ENCODE measurements around the gene C2CD4B. TPM values are rescaled to one million over a fixed set of nuclear protein-coding genes. Genes with fewer than 3 reads are reported as not detected.

Gene C2CD4B
- total and polyA plus RNA-seq, 10 of the 15 experiments (the other 5 are each of a cell fraction or from before 2014, with no cell fraction given): not detected

- TF ChIP-seq ZNF622 (IDR thresholded peaks at IDR 0.05) (no peak), CEBPZ (IDR thresholded peaks at IDR 0.05; ENCODE audit: low read depth, low read length) (no peak), CBFB (IDR thresholded peaks at IDR 0.05; ENCODE audit: low read depth) (no peak), MTA2 (IDR thresholded peaks at IDR 0.05; ENCODE audit: low read depth) (no peak)
- no peak overlapping the region for H3K4me2 ChIP-seq (ENCODE audit: control insufficient read depth, insufficient read depth)
- no TSS peak for BruUV-seq (replicated peaks)
- FAIRE-seq (no peak), ATAC-seq (no peak), DNase-seq (ENCODE audit: low read depth, low spot score) (no peak)
- ChIA-PET POLR2A (no interaction called here), CTCF (interaction anchor here (0.6 kb wide), 1 partner anchor 204 kb away, joined by 3 read pairs; no protein-coding TSS in a partner anchor), RAD21 (ENCODE audit: unreplicated experiment) (interaction anchor here (0.6 kb wide), 1 partner anchor 34 kb away, joined by 3 read pairs; no protein-coding TSS in a partner anchor), SMC1A (ENCODE audit: uncharacterized antibody, unreplicated experiment) (interaction anchor here (0.6 kb wide), 1 partner anchor 78 kb away, joined by 3 read pairs; no protein-coding TSS in a partner anchor)
- in situ Hi-C loops (cut with MboI): no loop called here
- H3K9me3 ChIP-seq (replicated peaks; ENCODE audit: control insufficient read depth, insufficient read depth, low read length): no peaks in the 10 kb centered on the region
- no peaks in the 10 kb centered on the region for H3K4me1 ChIP-seq (ENCODE audit: control insufficient read depth, insufficient read depth, low read length)
- H3K9ac ChIP-seq (ENCODE audit: control insufficient read depth, insufficient read depth, low read length): no peak overlapping the region
- H3K36me3 ChIP-seq (ENCODE audit: control insufficient read depth in 2 of 2, insufficient read depth in 2 of 2, low read length in 1 of 2): no peaks in the 10 kb centered on the region
- no peaks in the 10 kb centered on the region for H4K20me1 ChIP-seq (ENCODE audit: control insufficient read depth, insufficient read depth)
- intact Hi-C loops (cut with micrococcal nuclease; ENCODE audit: unreplicated experiment): no loop called here
- no peak overlapping the region for H3K4me3 ChIP-seq
- no peak overlapping the region for H2AFZ ChIP-seq (ENCODE audit: control insufficient read depth, low read depth, low read length)
- no peaks in the 10 kb centered on the region; a peak in 1 of 4 replicates for H3K27me3 ChIP-seq (replicated peaks in 1 of 2; ENCODE audit: control insufficient read depth in 2 of 2, insufficient read depth in 2 of 2, low read length in 1 of 2)
- 60% methylated on average over 1 of the region's 1 CpG for WGBS (ENCODE audit: insufficient coverage, insufficient replicate concordance, low lambda C conversion rate, missing lambda C conversion rate)
- H3K27ac ChIP-seq (ENCODE audit: control insufficient read depth, insufficient read depth): no peak overlapping the region
- no peaks in the 10 kb centered on the region for H3K79me2 ChIP-seq (ENCODE audit: control insufficient read depth, insufficient read depth, low read length)
Observed at GRCh38 chr15:62141200-62141599, 23.9 kb downstream of the C2CD4B start.
